Fibroblast of skin of right biceps (primary cell): Measurements from ENCODE around the gene CCSAP.
A peak's percentile ranks its signal among the peaks of the same experiment; 100 is the strongest.
"Not testable (repeated sequence)": the region's sequence is repeated elsewhere in the genome, so short reads cannot be mapped to it uniquely, and the experiment has no call there.

ENCODE experiments used
- DNase-seq: peaks from one replicate; pipeline ENCODE4 v3.0.0-alpha.2; 2013

CCSAP gene

DNA sequence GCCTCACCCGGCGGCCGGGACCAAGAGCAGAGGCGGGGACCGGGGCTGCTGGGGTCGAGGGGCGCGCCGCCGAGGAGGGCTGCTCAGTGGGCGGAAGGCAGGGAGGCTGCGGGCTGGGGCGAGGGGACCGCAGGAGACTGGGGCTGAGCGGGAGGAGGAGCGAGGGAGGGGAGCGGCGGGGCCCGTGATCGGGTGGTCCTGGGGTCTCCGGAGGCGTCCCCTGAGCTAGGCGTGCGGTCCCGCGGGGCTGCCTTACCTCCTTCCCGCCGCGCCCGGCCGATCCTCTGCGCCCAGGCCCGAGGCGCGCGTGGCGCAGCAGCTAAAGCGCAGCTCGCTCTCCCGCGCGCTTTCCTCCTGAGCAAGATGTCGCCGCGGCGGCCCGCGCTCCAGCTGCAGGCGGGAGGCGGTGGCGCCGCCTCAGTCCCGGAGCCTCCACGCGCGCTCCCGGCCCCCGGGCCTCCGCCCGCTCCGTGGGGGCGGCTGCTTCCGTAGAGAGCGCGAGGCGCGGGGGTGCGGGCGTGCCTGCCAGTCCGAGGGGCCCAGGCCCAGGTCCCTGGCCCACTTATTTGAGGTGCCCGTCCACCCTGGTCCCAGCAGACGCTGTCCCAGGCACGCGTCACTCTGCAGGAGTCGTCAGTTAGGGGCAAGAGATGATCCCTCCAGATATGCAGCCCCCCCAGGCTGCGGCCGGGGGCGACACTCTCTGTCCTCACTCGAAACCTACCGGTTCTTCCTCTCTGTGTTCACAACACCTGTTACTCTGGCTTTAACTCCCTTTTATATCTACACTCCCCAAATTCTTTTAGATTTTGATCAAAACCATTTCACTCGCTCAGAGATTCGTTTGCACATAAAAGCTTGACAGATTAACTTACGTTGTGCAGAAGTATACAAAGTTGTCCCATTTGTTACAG lies at the start of gene CCSAP:
Gene CCSAP (minus strand): TSS at position 392 of the 914 bp plus-strand sequence. CDS start 582 bp downstream, outside the sequence.
- peak; percentile 43 for DNase-seq

- DNase-seq: no peak
Observed at GRCh38 chr1:229390130-229390529, 47.3 kb upstream of the CCSAP start.

DNA sequence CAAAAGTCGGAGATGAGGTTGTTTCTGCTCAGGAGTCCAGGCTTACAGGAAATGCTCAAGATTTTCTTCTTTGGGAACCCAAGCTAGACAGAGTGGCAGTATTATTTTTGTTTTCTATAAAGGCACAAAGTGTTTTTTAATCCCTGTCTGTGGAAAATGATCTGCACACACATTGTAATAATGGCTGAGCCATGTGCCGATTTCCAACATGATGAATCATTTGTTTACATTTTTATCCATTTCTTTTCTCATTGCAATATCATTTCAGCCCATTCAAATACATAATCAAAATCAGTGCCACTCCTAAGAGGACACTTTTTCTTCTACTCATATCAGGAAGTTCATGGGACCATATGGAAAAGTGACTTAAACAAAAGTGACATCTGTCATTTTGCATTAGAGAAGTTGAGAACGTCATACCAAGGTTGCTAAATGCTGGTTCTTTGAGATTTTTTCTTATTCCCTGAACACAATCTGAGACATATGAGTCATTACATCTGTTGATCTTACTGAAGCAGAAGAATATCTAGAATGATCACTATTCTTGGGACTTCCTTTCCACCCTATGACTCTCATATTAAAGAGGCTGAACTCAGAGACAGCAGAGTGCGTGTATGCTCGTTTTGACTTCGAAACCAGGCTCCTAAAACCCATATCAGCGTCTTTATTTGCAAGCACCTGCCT lies 46.2 kb upstream of the CCSAP start:
- peak; percentile 37 for DNase-seq

- DNase-seq: no peak
Observed at GRCh38 chr1:229385853-229386456, 43.1 kb upstream of the CCSAP start.

DNA sequence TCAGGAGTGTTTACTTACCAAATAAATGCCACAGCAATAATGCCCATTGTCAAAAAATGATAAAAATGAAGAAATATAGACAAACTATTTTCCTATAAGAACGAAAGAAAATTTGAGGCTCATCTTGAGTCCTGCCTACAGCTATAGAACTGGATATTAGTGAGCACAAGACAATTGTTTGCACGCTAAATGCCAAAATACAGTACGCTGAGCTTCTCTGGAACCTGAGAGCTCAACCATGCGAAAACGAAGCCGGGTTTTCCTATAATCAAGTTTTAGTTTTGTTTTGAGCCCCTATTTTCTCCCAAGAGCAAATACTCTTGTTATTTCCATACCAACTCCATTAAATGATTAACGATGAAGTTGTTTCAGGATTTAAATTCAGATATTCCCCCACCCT lies 42.0 kb upstream of the CCSAP start:
- no peak for DNase-seq

DNA sequence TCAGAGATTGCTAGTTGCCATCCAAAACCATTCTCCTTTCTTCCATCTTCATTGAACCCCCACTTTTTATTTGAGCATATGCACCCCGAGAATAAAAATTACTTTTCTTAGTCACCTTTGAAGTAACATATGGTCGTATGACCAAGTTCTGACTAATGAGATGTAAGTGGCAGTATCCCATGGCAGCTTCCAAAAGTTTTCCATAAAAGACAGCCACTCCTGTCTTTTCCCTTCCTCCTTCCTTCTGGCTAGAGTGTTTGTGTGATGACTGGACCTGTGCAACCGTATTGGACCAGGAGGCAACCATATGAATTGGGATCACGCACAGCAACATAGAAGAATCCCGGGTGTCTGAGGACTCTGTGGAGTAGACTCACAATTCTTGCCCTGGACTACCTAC lies 41.1 kb upstream of the CCSAP start:
- DNase-seq: peak; percentile 14

DNA sequence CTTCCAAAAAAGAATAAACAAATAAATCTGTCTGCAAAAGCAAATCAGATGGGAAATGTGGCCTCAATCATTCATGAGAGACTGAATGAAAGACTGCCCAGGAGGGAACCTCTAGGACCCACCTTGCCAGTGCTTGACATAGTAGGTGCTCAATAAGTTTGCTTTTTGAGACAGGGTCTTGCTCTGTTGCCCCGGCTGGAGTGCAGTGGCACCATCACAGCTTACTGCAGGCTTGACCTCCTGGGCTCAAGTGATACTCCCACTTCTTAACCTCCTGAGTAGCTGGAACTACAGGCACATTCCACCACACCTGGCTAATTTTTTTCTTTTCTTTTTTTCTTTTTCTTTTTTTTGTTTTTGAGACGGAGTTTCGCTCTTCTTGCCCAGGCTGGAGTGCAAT lies 40.3 kb upstream of the CCSAP start:
- no peak for DNase-seq

GRCh38 chr1:229381234-229381633 lies 38.4 kb upstream of the CCSAP start:
- DNase-seq: no peak

GRCh38 chr1:229380536-229381160 lies 37.8 kb upstream of the CCSAP start:
- DNase-seq: no peak

GRCh38 chr1:229379846-229380245 lies 37.0 kb upstream of the CCSAP start:
- DNase-seq: no peak

GRCh38 chr1:229378586-229379367 lies 35.9 kb upstream of the CCSAP start:
- peak; percentile 25 for DNase-seq

- DNase-seq: not testable (repeated sequence)
Observed at GRCh38 chr1:229378035-229378434, 35.2 kb upstream of the CCSAP start.

DNA sequence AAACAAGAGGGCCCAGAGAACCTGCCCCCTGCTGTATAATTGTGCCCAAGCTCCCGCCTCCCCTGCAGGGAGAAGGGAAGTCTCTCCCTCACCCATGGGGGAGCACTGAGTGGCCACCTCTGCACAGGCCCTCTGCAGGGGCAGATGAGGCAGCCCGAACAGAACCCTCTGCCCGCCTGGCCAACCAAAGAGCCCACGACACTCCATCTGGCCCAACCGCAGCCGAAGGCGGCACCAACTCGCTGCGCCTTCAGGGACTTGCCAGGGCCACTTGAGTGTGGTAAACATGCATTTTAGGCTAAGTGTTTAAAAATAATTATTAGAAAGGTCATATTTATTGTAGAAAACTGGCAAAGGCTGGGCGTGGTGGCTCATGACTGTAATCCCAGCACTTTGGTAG lies 34.6 kb upstream of the CCSAP start:
- DNase-seq: no peak

DNA sequence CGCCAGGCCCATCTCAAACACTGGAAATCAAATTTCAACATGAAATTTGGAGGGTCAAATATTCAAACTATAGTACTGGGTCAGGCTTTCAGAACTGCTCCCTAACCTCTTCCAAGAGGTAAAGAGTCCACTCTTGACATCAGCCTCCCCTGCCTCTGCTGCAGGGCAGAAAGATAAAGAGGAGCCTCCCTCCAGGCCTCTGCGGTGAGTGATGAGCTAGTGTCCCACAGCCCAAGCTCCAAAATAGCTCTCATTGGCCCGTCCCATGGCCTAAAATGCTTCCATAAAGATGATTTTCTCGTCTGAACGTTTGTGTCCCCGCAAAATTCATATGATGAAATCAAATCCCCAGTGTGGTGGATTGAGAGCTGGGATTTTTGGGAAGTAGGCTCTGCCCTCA lies 33.7 kb upstream of the CCSAP start:
- DNase-seq: no peak

DNA sequence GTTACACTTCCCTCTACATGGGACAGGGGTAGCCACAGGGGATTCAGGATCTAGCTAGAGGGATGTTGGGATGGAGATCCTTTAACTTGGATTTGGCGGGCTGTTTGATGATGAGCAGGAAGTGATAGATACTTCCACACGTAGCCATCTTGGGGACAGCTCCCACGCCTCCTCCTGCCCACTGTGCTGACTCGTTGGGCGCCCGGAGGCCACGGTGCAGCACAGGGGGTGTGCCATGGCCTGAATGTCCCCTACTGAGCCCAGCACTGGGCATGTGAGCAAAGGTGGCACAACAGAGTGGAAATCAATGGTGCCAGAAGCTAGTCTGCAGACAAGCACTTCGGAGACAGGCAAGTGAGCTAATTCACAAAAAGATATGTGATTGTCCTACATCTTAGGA lies 31.6 kb upstream of the CCSAP start:
- DNase-seq: no peak

GRCh38 chr1:229373395-229373794 lies 30.5 kb upstream of the CCSAP start:
- DNase-seq: no peak

GRCh38 chr1:229372251-229372650 lies 29.4 kb upstream of the CCSAP start:
- DNase-seq: no peak

DNA sequence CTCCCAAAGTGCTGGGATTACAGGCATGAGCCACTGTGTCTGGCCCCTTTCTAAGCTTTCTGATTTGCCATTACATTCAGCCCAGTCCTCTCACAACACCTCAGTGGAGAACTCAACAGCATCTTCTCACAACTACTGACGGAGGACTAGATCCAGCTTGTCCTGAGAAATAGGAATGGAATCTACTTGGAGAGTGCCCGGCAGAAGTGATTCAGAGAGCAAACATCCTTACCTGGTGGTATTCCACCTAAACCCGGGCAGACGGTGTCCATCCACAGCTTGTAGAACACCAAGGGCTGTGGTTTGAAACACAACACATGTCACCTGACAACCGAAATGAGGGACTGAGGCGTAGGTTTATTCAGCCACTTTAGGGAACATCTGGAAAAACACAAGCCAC lies 28.8 kb upstream of the CCSAP start:
- no peak for DNase-seq

DNA sequence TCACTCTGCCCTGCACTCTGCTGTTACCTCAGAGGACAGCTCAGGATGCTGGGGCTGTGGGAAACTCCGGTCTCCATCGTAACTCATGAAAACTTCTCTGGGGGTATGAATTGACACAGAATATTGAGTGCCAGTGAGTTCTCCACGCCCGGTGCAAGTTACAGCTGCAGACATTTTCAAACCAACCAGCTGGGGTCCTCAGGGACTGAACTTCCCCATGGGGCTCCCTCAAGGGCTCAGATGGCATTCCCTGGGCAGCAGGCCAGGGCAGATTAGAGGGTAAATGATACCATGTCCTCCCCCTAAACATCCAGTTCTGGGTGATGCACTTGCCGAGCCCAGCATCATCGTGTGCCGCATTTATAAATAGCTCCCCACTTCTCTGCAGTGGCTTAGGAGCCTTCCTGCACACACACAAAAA lies 27.8 kb upstream of the CCSAP start:
- no peak for DNase-seq

DNA sequence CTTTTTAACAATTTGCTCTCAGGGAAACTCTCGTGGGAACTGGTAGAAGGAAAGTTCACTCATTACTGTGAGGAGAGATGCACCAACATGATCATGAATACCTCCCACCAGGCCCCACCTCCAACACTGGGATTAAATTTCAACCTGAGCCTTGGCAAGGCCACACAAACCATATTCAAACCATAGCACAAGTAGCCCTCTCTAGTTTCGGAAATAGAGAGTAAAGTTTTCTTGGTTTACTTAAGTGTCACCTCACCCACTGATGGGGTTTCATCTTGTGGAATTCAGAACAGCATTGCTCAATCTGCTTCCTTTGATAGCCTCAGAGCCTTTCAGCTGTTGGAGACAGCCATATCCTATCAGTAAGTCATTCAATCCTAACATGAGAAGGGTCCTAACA lies 25.5 kb upstream of the CCSAP start:
- no peak for DNase-seq

DNA sequence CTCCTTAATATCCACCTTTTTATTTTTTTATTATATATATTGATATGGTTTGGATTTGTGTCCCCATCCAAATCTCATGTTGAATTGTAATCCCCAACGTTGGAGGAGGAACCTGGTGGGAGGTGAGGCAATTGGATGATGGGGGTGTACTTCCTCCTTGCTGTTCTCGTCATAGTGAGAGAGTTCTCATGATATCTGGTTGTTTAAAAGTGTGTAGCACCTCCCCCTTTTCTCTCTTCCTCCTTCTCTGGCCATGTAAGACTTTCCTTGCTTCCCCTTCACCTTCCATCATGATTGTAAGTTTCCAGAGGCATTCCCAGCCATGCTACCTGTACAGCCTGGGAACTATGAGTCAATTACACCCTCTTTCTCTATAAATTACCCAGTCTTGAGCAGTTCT lies 22.7 kb upstream of the CCSAP start:
- DNase-seq: no peak
